ENCODE measurements around the gene ZC3H6. TPM values are rescaled to one million over a fixed set of nuclear protein-coding genes. Genes with fewer than 3 reads are reported as not detected.

Gene ZC3H6
- polyA plus RNA-seq, 1 donor, result 5.7 TPM

GRCh38 chr2:112254466-112255240 lies 20.7 kb upstream of the ZC3H6 start, which contains the start of gene ZC3H8:
Gene ZC3H8 (minus strand): TSS chr2:112255042. CDS start chr2:112254981, 61 bp downstream.
- Histone ChIP-seq H3K36me3 (ENCODE audit: control insufficient read depth, insufficient read depth, low read length) (no peaks in the 10 kb centered on the region), H3K9me3 (ENCODE audit: control insufficient read depth, low read depth, low read length) (no peaks in the 10 kb centered on the region), H3K4me3 (ENCODE audit: low read length) (peak within 1 kb of the TSS; percentile 83), H3K27ac (ENCODE audit: low read length) (peak within 1 kb of the TSS; percentile 89), H3K4me1 (ENCODE audit: control insufficient read depth, insufficient read depth, low read length) (peaks cover 3% of the 10 kb centered on the region), H3K27me3 (ENCODE audit: control insufficient read depth, insufficient read depth, low read length) (no peaks in the 10 kb centered on the region)
- WGBS (ENCODE audit: insufficient coverage, low lambda C conversion rate), result no CpG with 5 or more reads among the region's 68 CpGs
- DNase-seq, result peak; percentile 93 to 95

GRCh38 chr2:112255875-112256274 lies 19.5 kb upstream of the ZC3H6 start:
- Histone ChIP-seq H3K9me3 (ENCODE audit: control insufficient read depth, low read depth, low read length) (no peaks in the 10 kb centered on the region), H3K27me3 (ENCODE audit: control insufficient read depth, insufficient read depth, low read length) (no peaks in the 10 kb centered on the region), H3K4me1 (ENCODE audit: control insufficient read depth, insufficient read depth, low read length) (peaks cover 3% of the 10 kb centered on the region), H3K36me3 (ENCODE audit: control insufficient read depth, insufficient read depth, low read length) (no peaks in the 10 kb centered on the region), H3K27ac (ENCODE audit: low read length) (no peak overlapping the region), H3K4me3 (ENCODE audit: low read length) (no peak overlapping the region)
- no peak for DNase-seq
- WGBS (ENCODE audit: insufficient coverage, low lambda C conversion rate), result 92% methylated on average over 2 of the region's 2 CpGs

- WGBS (ENCODE audit: insufficient coverage, low lambda C conversion rate), result no CpG with 5 or more reads among the region's 2 CpGs
- no peaks in the 10 kb centered on the region for H3K27me3 ChIP-seq (ENCODE audit: control insufficient read depth, insufficient read depth, low read length)
- no peaks in the 10 kb centered on the region for H3K9me3 ChIP-seq (ENCODE audit: control insufficient read depth, low read depth, low read length)
- no peaks in the 10 kb centered on the region for H3K36me3 ChIP-seq (ENCODE audit: control insufficient read depth, insufficient read depth, low read length)
- H3K27ac ChIP-seq (ENCODE audit: low read length), result no peak overlapping the region
- DNase-seq, result peak; percentile 20 to 33
- no peak overlapping the region for H3K4me3 ChIP-seq (ENCODE audit: low read length)
- peaks cover 3% of the 10 kb centered on the region for H3K4me1 ChIP-seq (ENCODE audit: control insufficient read depth, insufficient read depth, low read length)
Observed at GRCh38 chr2:112256654-112257053, 18.7 kb upstream of the ZC3H6 start.

GRCh38 chr2:112257575-112257974 lies 17.8 kb upstream of the ZC3H6 start:
- peaks cover 3% of the 10 kb centered on the region for H3K4me1 ChIP-seq (ENCODE audit: control insufficient read depth, insufficient read depth, low read length)
- DNase-seq, result no peak
- H3K27ac ChIP-seq (ENCODE audit: low read length), result no peak overlapping the region
- no peak overlapping the region for H3K4me3 ChIP-seq (ENCODE audit: low read length)
- H3K36me3 ChIP-seq (ENCODE audit: control insufficient read depth, insufficient read depth, low read length), result no peaks in the 10 kb centered on the region
- WGBS (ENCODE audit: insufficient coverage, low lambda C conversion rate), result no CpG with 5 or more reads among the region's 4 CpGs
- H3K27me3 ChIP-seq (ENCODE audit: control insufficient read depth, insufficient read depth, low read length), result no peaks in the 10 kb centered on the region
- no peaks in the 10 kb centered on the region for H3K9me3 ChIP-seq (ENCODE audit: control insufficient read depth, low read depth, low read length)

GRCh38 chr2:112259509-112260294 lies 15.7 kb upstream of the ZC3H6 start:
- Histone ChIP-seq H3K4me3 (ENCODE audit: low read length) (peak overlapping the region; percentile 5), H3K9me3 (ENCODE audit: control insufficient read depth, low read depth, low read length) (no peaks in the 10 kb centered on the region), H3K27ac (ENCODE audit: low read length) (no peak overlapping the region), H3K27me3 (ENCODE audit: control insufficient read depth, insufficient read depth, low read length) (no peaks in the 10 kb centered on the region), H3K4me1 (ENCODE audit: control insufficient read depth, insufficient read depth, low read length) (no peaks in the 10 kb centered on the region), H3K36me3 (ENCODE audit: control insufficient read depth, insufficient read depth, low read length) (no peaks in the 10 kb centered on the region)
- WGBS (ENCODE audit: insufficient coverage, low lambda C conversion rate), result 75% methylated on average over 4 of the region's 15 CpGs
- peak; percentile 48 to 62 for DNase-seq

- DNase-seq, result no peak
- H3K36me3 ChIP-seq (ENCODE audit: control insufficient read depth, insufficient read depth, low read length), result no peaks in the 10 kb centered on the region
- H3K9me3 ChIP-seq (ENCODE audit: control insufficient read depth, low read depth, low read length), result no peaks in the 10 kb centered on the region
- H3K27ac ChIP-seq (ENCODE audit: low read length), result no peak overlapping the region
- no peaks in the 10 kb centered on the region for H3K4me1 ChIP-seq (ENCODE audit: control insufficient read depth, insufficient read depth, low read length)
- no peak overlapping the region for H3K4me3 ChIP-seq (ENCODE audit: low read length)
- H3K27me3 ChIP-seq (ENCODE audit: control insufficient read depth, insufficient read depth, low read length), result no peaks in the 10 kb centered on the region
- WGBS (ENCODE audit: insufficient coverage, low lambda C conversion rate), result no CpG with 5 or more reads among the region's 3 CpGs
Observed at GRCh38 chr2:112260295-112260625, 15.1 kb upstream of the ZC3H6 start.

GRCh38 chr2:112262876-112263275 lies 12.5 kb upstream of the ZC3H6 start:
- no peak overlapping the region for H3K27ac ChIP-seq (ENCODE audit: low read length)
- DNase-seq, result no peak
- H3K4me3 ChIP-seq (ENCODE audit: low read length), result no peak overlapping the region

GRCh38 chr2:112268547-112268946 lies 6.8 kb upstream of the ZC3H6 start:
- no peak for DNase-seq
- Histone ChIP-seq H3K27ac (ENCODE audit: low read length) (no peak overlapping the region), H3K4me3 (ENCODE audit: low read length) (no peak overlapping the region), H3K9me3 (ENCODE audit: control insufficient read depth, low read depth, low read length) (no peaks in the 10 kb centered on the region), H3K27me3 (ENCODE audit: control insufficient read depth, insufficient read depth, low read length) (no peaks in the 10 kb centered on the region), H3K4me1 (ENCODE audit: control insufficient read depth, insufficient read depth, low read length) (no peaks in the 10 kb centered on the region), H3K36me3 (ENCODE audit: control insufficient read depth, insufficient read depth, low read length) (no peaks in the 10 kb centered on the region)
- WGBS (ENCODE audit: insufficient coverage, low lambda C conversion rate), result 100% methylated on average over 1 of the region's 1 CpG

More at GRCh38 chr2:112262876-112263275, 12.5 kb upstream of the ZC3H6 start:
- no peaks in the 10 kb centered on the region for H3K9me3 ChIP-seq (ENCODE audit: control insufficient read depth, low read depth, low read length)
- no peaks in the 10 kb centered on the region for H3K36me3 ChIP-seq (ENCODE audit: control insufficient read depth, insufficient read depth, low read length)
- H3K27me3 ChIP-seq (ENCODE audit: control insufficient read depth, insufficient read depth, low read length), result no peaks in the 10 kb centered on the region
- no peaks in the 10 kb centered on the region for H3K4me1 ChIP-seq (ENCODE audit: control insufficient read depth, insufficient read depth, low read length)

GRCh38 chr2:112272669-112273068 lies 2.7 kb upstream of the ZC3H6 start:
- Histone ChIP-seq H3K27ac (ENCODE audit: low read length) (no peak overlapping the region), H3K4me3 (ENCODE audit: low read length) (no peak overlapping the region), H3K4me1 (ENCODE audit: control insufficient read depth, insufficient read depth, low read length) (peaks cover 3% of the 10 kb centered on the region), H3K9me3 (ENCODE audit: control insufficient read depth, low read depth, low read length) (peaks cover 6% of the 10 kb centered on the region), H3K27me3 (ENCODE audit: control insufficient read depth, insufficient read depth, low read length) (no peaks in the 10 kb centered on the region), H3K36me3 (ENCODE audit: control insufficient read depth, insufficient read depth, low read length) (no peaks in the 10 kb centered on the region)
- no peak for DNase-seq
- WGBS (ENCODE audit: insufficient coverage, low lambda C conversion rate), result 90% methylated on average over 2 of the region's 5 CpGs

- H3K36me3 ChIP-seq (ENCODE audit: control insufficient read depth, insufficient read depth, low read length), result no peaks in the 10 kb centered on the region
- peaks cover 3% of the 10 kb centered on the region for H3K4me1 ChIP-seq (ENCODE audit: control insufficient read depth, insufficient read depth, low read length)
- WGBS (ENCODE audit: insufficient coverage, low lambda C conversion rate), result no CpG with 5 or more reads among the region's 5 CpGs
- no peaks in the 10 kb centered on the region for H3K27me3 ChIP-seq (ENCODE audit: control insufficient read depth, insufficient read depth, low read length)
- DNase-seq, result no peak
- H3K27ac ChIP-seq (ENCODE audit: low read length), result no peak overlapping the region
- H3K4me3 ChIP-seq (ENCODE audit: low read length), result no peak overlapping the region
- H3K9me3 ChIP-seq (ENCODE audit: control insufficient read depth, low read depth, low read length), result peaks cover 6% of the 10 kb centered on the region
Observed at GRCh38 chr2:112273349-112273748, 2.0 kb upstream of the ZC3H6 start.
